GM19455 (cell line): ENCODE measurements around the gene ANO2.

ENCODE experiments used
- ATAC-seq: cut with Tn5 transposase; IDR thresholded peaks from one replicate; pipeline ENCODE4 v1.9.1; 2021; ENCODE audit not compliant: unreplicated experiment

ANO2 gene

GRCh38 chr12:5964913-5965900 lies 20.1 kb upstream of the ANO2 start:
- no peak for ATAC-seq

- no peak for ATAC-seq
These were observed 18.5 kb upstream of the ANO2 start for GRCh38 chr12:5963515-5963914.

- no peak for ATAC-seq
These were observed 15.7 kb upstream of the ANO2 start for GRCh38 chr12:5960783-5961182.

- no peak for ATAC-seq
These were observed 11.9 kb upstream of the ANO2 start for GRCh38 chr12:5956987-5957386.

GRCh38 chr12:5954661-5955060 lies 9.6 kb upstream of the ANO2 start:
- no peak for ATAC-seq

- no peak for ATAC-seq
These were observed 9.0 kb upstream of the ANO2 start for GRCh38 chr12:5953835-5954586.

GRCh38 chr12:5952031-5952430 lies 7.0 kb upstream of the ANO2 start:
- no peak for ATAC-seq

GRCh38 chr12:5948696-5949095 lies 3.6 kb upstream of the ANO2 start:
- no peak for ATAC-seq

GRCh38 chr12:5947006-5947405 lies 1.9 kb upstream of the ANO2 start:
- no peak for ATAC-seq

GRCh38 chr12:5946388-5946787 lies 1.3 kb upstream of the ANO2 start:
- ATAC-seq = no peak

- ATAC-seq = no peak
These were observed 380 bp downstream of the ANO2 start for GRCh38 chr12:5944688-5945070.

GRCh38 chr12:5944053-5944452 lies 1.0 kb downstream of the ANO2 start:
- no peak for ATAC-seq

GRCh38 chr12:5941907-5942306 lies 3.2 kb downstream of the ANO2 start:
- no peak for ATAC-seq

- ATAC-seq = no peak
These were observed 17.1 kb downstream of the ANO2 start for GRCh38 chr12:5927732-5928516.

GRCh38 chr12:5925646-5926045 lies 19.4 kb downstream of the ANO2 start:
- no peak for ATAC-seq

GRCh38 chr12:5924342-5924741 lies 20.7 kb downstream of the ANO2 start:
- ATAC-seq = no peak

GRCh38 chr12:5923751-5924150 lies 21.3 kb downstream of the ANO2 start:
- ATAC-seq = no peak

GRCh38 chr12:5923043-5923605 lies 21.9 kb downstream of the ANO2 start:
- ATAC-seq = no peak

- no peak for ATAC-seq
These were observed 22.8 kb downstream of the ANO2 start for GRCh38 chr12:5921966-5922899.
